Embryonic facial prominence (tissue), 1 donor: ENCODE results near the gene M1AP.

Experiments
- DNase-seq: peaks from one replicate; pipeline ENCODE4 v3.0.0-alpha.2; 2016; ENCODE audit errors: extremely low spot score

The M1AP gene

GRCh38 chr2:74648009-74648443 lies at the start of gene M1AP:
Gene M1AP (minus strand): TSS chr2:74648330. CDS start chr2:74640275, 8,055 bp downstream.
- DNase-seq = no peak

GRCh38 chr2:74696829-74697228 lies 48.7 kb upstream of the M1AP start:
- no peak for DNase-seq

- no peak for DNase-seq
These were observed 47.5 kb upstream of the M1AP start for GRCh38 chr2:74695663-74696062.

- no peak for DNase-seq
These were observed 46.2 kb upstream of the M1AP start for GRCh38 chr2:74694281-74694680.

GRCh38 chr2:74693668-74694067 lies 45.5 kb upstream of the M1AP start:
- DNase-seq = no peak

- DNase-seq = no peak
These were observed 45.1 kb upstream of the M1AP start for GRCh38 chr2:74693213-74693612.

GRCh38 chr2:74691929-74692328 lies 43.8 kb upstream of the M1AP start:
- no peak for DNase-seq

GRCh38 chr2:74690571-74690970 lies 42.4 kb upstream of the M1AP start:
- peak; percentile 22 for DNase-seq

GRCh38 chr2:74689671-74690070 lies 41.5 kb upstream of the M1AP start:
- DNase-seq = no peak

GRCh38 chr2:74688881-74689280 lies 40.8 kb upstream of the M1AP start:
- DNase-seq = no peak

- DNase-seq = no peak
These were observed 37.3 kb upstream of the M1AP start for GRCh38 chr2:74685408-74685807.

GRCh38 chr2:74682501-74682900 lies 34.4 kb upstream of the M1AP start:
- DNase-seq = no peak

GRCh38 chr2:74679615-74680014 lies 31.5 kb upstream of the M1AP start:
- DNase-seq = no peak

- no peak for DNase-seq
These were observed 28.2 kb upstream of the M1AP start for GRCh38 chr2:74676331-74676730.

- DNase-seq = no peak
These were observed 27.0 kb upstream of the M1AP start for GRCh38 chr2:74675090-74675489.

- DNase-seq = no peak
These were observed 25.8 kb upstream of the M1AP start for GRCh38 chr2:74673826-74674528.

GRCh38 chr2:74671479-74671878 lies 23.3 kb upstream of the M1AP start:
- DNase-seq = no peak

- no peak for DNase-seq
These were observed 22.1 kb upstream of the M1AP start for GRCh38 chr2:74670263-74670662.

GRCh38 chr2:74668087-74668486 lies 20.0 kb upstream of the M1AP start:
- DNase-seq = no peak

GRCh38 chr2:74659462-74659861 lies 11.3 kb upstream of the M1AP start:
- DNase-seq = no peak

GRCh38 chr2:74658516-74658915 lies 10.4 kb upstream of the M1AP start:
- DNase-seq = no peak

GRCh38 chr2:74655579-74655978 lies 7.4 kb upstream of the M1AP start:
- no peak for DNase-seq

GRCh38 chr2:74653985-74654882 lies 6.1 kb upstream of the M1AP start, which contains the start of gene SEMA4F:
Gene SEMA4F (plus strand): TSS chr2:74654247. CDS start chr2:74654377, 130 bp downstream.
- peak; percentile 88 for DNase-seq
